ENCODE measurements around the gene OR2T11. TPM values are rescaled to one million over a fixed set of nuclear protein-coding genes. Genes with fewer than 3 reads are reported as not detected.

The OR2T11 gene
- total RNA-seq, 1 experiment from 2014 or later = not detected

DNA sequence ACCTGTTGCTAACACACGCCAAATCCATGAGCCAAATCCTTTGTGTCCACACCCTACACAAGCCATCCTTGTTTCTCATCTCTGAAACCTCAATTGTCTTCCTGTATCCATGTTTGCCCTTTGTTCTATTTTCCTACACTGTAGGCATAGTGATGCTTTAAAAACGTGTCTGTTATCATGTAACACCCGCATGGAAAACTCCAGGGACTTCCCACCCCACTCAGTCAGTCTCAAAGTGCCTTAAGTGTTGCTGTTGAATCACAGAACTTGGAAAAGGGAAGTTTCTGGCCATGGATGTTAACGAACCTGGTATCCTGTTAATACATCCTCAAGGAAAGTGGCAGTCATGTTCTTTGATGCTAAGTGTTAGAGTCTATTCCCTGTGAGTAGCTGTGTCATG lies 9.7 kb downstream of the OR2T11 start (continued):
- TF ChIP-seq, protein P1, sequence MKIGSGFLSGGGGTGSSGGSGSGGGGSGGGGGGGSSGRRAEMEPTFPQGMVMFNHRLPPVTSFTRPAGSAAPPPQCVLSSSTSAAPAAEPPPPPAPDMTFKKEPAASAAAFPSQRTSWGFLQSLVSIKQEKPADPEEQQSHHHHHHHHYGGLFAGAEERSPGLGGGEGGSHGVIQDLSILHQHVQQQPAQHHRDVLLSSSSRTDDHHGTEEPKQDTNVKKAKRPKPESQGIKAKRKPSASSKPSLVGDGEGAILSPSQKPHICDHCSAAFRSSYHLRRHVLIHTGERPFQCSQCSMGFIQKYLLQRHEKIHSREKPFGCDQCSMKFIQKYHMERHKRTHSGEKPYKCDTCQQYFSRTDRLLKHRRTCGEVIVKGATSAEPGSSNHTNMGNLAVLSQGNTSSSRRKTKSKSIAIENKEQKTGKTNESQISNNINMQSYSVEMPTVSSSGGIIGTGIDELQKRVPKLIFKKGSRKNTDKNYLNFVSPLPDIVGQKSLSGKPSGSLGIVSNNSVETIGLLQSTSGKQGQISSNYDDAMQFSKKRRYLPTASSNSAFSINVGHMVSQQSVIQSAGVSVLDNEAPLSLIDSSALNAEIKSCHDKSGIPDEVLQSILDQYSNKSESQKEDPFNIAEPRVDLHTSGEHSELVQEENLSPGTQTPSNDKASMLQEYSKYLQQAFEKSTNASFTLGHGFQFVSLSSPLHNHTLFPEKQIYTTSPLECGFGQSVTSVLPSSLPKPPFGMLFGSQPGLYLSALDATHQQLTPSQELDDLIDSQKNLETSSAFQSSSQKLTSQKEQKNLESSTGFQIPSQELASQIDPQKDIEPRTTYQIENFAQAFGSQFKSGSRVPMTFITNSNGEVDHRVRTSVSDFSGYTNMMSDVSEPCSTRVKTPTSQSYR (CRISPR knock-in tag; IDR thresholded peaks at IDR 0.05) = no peak
- TF ChIP-seq, protein P2, sequence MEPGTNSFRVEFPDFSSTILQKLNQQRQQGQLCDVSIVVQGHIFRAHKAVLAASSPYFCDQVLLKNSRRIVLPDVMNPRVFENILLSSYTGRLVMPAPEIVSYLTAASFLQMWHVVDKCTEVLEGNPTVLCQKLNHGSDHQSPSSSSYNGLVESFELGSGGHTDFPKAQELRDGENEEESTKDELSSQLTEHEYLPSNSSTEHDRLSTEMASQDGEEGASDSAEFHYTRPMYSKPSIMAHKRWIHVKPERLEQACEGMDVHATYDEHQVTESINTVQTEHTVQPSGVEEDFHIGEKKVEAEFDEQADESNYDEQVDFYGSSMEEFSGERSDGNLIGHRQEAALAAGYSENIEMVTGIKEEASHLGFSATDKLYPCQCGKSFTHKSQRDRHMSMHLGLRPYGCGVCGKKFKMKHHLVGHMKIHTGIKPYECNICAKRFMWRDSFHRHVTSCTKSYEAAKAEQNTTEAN (CRISPR knock-in tag; IDR thresholded peaks at IDR 0.05) = no peak
- TF ChIP-seq ATF6 (CRISPR knock-in tag; IDR thresholded peaks at IDR 0.05) (no peak), ZNF138 (CRISPR knock-in tag; conservative IDR thresholded peaks at IDR 0.05) (no peak), JAZF1 (CRISPR knock-in tag; IDR thresholded peaks at IDR 0.05) (no peak), NR3C1 (CRISPR knock-in tag; conservative IDR thresholded peaks at IDR 0.05; ENCODE audit: low read depth) (no peak)

GRCh38 chr1:248622570-248623001 lies 12.3 kb downstream of the OR2T11 start:
- Mint-ChIP-seq H3K27me3 (ENCODE audit: low read depth) (no peaks in the 10 kb centered on the region; the same call in 1 of the 2 replicates), H3K4me1 (no peaks in the 10 kb centered on the region), H3K27ac (no peak overlapping the region), H3K4me3 (no peak overlapping the region), H3K9me3 (peaks cover 42% of the 10 kb centered on the region), H3K36me3 (peaks cover 32% of the 10 kb centered on the region)
- TF ChIP-seq NR2C2 (CRISPR knock-in tag; IDR thresholded peaks at IDR 0.05) (no peak), NR1H2 (CRISPR knock-in tag; IDR thresholded peaks at IDR 0.05) (no peak), STAT6 (CRISPR knock-in tag; conservative IDR thresholded peaks at IDR 0.05; ENCODE audit: low read depth) (no peak), HMGA2 (CRISPR knock-in tag; IDR thresholded peaks at IDR 0.05) (no peak), NFYB (CRISPR knock-in tag; conservative IDR thresholded peaks at IDR 0.05; ENCODE audit: low read depth) (no peak), SMAD3 (CRISPR knock-in tag; IDR thresholded peaks at IDR 0.05; ENCODE audit: borderline replicate concordance) (no peak)
- DNase-seq (ENCODE audit: low spot score) (no peak), ATAC-seq (peak; percentile 52; the same call in 1 of the 2 replicates)
- ChIA-PET POLR2A (no interaction called here), CTCF (no interaction called here)

DNA sequence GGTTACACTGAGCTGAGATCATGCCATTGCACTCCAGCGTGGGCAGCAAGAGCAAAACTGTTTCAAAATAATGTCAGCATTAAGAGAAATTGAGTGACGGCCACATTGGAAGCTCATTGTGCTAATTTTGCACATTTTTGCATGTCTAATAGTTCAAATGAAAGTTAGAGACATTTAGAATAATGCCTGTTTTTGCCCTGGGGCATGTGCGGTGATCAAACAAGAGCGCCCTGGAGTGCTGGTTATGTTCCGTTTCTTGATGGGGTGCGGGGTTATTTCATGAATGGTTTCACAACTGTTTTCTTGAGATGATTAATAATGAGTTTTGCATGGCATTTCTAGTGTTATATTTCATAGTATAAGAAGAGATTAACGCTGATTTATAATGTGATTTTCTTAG lies 13.1 kb downstream of the OR2T11 start:
- ATAC-seq (no peak), DNase-seq (ENCODE audit: low spot score) (no peak)
- H3K4me3 Mint-ChIP-seq = no peak overlapping the region
- H3K36me3 Mint-ChIP-seq = peaks cover 36% of the 10 kb centered on the region
- no peaks in the 10 kb centered on the region for H3K4me1 Mint-ChIP-seq
- H3K9me3 Mint-ChIP-seq = peaks cover 49% of the 10 kb centered on the region
- ChIA-PET POLR2A (no interaction called here), CTCF (no interaction called here)
- H3K27ac Mint-ChIP-seq = no peak overlapping the region
- H3K27me3 Mint-ChIP-seq (ENCODE audit: low read depth) = no peaks in the 10 kb centered on the region; the same call in 1 of the 2 replicates
- TF ChIP-seq FOXK1 (CRISPR knock-in tag; IDR thresholded peaks at IDR 0.05) = no peak
- TF ChIP-seq ZNF232 (CRISPR knock-in tag; IDR thresholded peaks at IDR 0.05) = no peak
- no peak for TF ChIP-seq ZNF416 (CRISPR knock-in tag; IDR thresholded peaks at IDR 0.05)
- no peak for TF ChIP-seq IRF1 (CRISPR knock-in tag; IDR thresholded peaks at IDR 0.05)
- TF ChIP-seq NFATC4 (CRISPR knock-in tag; IDR thresholded peaks at IDR 0.05) = no peak
- no peak for TF ChIP-seq ZSCAN18 (CRISPR knock-in tag; IDR thresholded peaks at IDR 0.05)
- TF ChIP-seq ATF1 (CRISPR knock-in tag; IDR thresholded peaks at IDR 0.05) = no peak
- no peak for TF ChIP-seq PRRX2 (CRISPR knock-in tag; IDR thresholded peaks at IDR 0.05)
- no peak for TF ChIP-seq CBFB (CRISPR knock-in tag; IDR thresholded peaks at IDR 0.05; ENCODE audit: low read depth)
- no peak for TF ChIP-seq NR1H2 (CRISPR knock-in tag; IDR thresholded peaks at IDR 0.05)
- TF ChIP-seq, protein P3, sequence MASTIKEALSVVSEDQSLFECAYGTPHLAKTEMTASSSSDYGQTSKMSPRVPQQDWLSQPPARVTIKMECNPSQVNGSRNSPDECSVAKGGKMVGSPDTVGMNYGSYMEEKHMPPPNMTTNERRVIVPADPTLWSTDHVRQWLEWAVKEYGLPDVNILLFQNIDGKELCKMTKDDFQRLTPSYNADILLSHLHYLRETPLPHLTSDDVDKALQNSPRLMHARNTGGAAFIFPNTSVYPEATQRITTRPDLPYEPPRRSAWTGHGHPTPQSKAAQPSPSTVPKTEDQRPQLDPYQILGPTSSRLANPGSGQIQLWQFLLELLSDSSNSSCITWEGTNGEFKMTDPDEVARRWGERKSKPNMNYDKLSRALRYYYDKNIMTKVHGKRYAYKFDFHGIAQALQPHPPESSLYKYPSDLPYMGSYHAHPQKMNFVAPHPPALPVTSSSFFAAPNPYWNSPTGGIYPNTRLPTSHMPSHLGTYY (CRISPR knock-in tag; IDR thresholded peaks at IDR 0.05) = no peak
- no peak for TF ChIP-seq SP1 (CRISPR knock-in tag; conservative IDR thresholded peaks at IDR 0.05)

Measured in WTC11 (cell line).